ENCODE results near the gene MFSD6. TPM values are rescaled to one million over a fixed set of nuclear protein-coding genes. Genes with fewer than 3 reads are reported as not detected.

Gene MFSD6
- total RNA-seq, 1 experiment from 2014 or later, result 11.0 TPM

DNA sequence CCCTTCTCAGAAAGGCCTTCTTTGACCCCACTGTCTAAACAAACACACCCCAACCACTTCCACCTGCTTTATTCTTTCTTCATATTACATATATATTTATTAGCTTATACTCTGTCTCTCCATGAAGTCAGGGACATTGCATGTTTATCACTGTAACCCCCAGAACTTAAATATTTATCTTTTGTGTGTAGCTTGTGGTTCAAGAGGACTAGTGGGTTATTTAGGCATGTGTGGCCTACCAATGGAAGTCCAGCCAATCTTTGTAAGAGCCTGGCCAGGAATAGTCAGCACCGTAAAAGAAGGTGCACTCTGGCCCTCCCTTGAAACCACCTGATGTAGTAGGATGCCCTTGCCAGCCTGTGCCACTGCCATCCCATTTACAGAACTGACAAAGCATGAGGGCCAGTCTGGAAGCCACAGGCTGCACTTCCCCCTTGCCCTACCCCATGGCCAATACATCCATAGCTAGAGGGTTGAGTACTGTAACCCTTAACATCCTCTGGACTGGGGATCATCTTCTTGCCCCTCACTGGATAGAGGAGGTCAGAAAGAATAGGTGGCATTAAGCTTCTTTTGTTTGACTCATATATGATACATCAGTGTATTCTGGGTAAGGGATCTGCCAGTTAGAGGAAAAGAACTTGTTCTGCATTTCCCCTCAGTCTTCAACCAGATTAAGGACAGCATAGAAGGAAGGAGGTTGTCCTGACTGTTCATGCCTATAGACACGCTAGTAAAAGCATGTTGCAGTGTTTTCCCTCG is 121.5 kb downstream of the MFSD6 start:
- DNase-seq (ENCODE audit: low read depth), result peak; percentile 13

DNA sequence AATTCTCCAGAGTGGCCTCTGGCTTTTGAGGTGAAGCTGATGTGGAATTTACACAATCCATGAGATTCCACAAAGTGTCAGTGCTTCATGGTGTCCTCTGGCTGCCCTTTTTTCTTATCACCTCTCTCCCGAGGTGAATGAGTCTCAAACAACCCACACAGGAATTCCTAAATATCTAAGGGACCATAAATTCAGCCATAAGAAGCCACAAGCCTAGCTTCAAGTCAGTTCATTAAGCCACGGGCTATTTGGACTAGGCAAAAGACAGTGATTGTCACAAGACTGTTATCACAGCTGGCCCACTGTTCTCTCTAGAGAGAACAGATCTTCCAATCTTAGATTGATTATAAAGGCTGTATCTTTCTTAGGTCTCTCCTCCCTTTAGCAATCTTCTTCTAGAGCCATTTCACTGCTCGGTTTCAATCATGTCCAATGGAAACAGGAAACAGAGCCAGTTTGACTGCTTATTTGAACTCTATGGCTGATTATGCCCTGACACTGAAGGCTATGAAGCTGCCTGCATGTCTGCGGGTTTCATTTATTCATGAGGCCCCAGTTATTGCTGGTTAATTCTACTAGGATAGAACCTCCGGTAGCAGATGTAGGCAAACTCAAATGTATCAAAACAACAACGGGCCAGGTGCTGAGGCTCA is 122.2 kb downstream of the MFSD6 start:
- DNase-seq (ENCODE audit: low read depth), result peak; percentile 62

DNA sequence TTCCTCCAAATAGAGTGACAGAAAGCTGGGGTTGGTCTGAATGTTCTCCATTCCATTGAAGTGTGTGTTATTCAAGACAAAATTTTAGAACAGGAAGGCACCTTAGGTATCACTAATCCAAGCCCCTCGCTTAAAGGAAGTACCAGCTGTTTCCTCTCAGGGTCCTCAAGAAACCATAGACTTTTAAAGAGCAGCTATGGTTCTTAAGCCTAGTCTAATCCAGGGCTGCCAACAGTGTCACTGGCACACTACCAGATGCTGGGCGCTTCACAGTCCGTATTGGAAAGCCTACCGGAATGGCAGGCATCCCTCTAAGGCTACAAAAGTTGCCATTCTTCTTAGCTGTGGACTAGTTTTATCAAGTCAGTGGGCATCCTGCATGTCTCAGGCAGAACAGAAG is 124.4 kb downstream of the MFSD6 start:
- DNase-seq (ENCODE audit: low read depth), result no peak

DNA sequence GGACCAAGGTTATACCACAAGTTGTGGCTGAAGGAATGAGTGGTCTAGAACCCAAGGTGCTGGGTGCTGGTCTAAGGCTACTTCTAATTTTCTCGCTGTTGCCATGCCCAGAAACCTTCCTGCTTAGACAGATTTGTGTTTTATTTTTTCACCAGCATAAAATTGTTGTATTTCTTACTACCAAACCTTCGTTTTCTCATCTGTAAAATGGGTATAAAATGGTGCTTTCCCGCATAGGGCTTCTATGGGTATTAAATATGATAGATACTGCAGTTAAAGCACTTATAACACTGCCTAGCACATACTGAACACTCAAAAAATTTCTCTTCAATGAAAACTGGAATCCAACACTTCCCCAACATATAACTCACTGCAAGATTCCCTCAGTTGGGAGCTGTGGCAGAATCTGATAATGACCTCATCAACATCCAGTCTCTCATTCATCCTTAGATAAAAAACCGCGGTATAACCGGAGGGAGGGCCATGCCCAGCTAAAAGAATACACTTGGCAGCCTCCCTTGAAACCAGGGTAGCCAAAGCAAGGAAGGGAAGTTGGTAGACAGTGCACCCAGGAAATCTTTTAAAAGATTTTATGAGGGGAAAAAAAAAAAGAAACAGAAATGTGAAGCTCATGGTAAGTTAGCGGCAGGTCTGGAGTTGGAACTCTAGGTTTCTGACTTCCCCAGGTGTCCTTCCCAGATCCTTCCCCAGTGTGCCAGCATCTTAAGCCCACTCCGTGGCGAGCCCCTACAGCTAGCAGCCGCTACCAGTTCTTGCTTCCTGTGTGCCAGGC is 125.2 kb downstream of the MFSD6 start:
- peak; percentile 24 for DNase-seq (ENCODE audit: low read depth)

DNA sequence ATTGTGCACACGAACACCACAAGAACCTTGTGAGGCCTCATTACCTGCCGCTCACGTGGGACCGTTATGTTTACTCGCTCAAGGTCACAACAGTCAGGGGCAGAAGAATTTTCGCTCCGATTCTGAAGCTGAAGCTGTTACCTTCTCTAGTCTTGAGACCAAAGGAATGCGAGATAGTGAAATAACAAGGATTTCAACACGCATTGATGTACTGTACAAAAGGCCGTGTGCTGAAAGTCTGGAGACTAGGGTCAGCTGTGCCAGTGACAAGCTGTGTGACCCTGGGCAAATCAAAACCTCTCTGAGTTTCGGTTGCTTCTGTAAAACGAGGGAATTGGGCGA is 125.8 kb downstream of the MFSD6 start:
- DNase-seq (ENCODE audit: low read depth), result no peak

DNA sequence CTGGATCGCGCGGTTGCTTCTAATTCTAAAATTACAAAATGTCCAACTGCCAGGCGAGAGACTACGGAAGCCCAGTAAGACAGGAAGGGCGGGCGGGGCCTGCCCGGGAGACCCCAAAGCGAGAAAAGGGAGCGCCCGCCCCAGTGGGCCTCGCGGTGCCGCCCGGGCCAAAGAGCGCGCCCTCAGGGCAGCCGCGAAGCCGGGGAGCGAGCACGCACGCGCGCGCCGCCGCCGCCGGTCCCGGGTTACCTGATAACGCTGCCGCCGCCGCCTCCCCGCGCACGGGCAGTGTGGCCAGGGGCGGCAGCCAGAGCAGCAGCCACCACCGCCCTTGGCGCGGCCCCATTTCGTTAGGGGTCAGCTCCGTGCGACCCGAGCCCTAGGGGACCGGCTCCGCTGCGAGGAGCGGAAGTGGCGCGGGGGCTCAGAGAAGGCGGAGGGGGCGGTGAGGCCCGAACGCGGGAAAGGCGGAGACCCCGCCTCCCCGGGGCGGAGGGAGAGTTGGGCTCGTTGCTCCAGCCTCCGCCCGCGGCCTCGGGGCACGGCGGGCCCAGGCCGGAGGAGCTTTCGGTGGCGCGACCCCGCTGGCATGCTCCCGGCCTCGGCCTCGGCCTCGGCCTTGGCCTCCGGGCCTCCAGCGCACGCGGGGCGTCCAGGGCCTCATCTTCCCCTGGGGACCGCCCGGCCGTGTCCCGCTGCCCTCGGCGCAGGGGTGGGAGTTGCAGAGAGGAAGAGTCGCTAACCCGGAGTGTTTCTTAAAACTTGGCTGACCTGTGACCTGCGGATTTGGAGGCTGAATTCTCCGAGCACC is 126.4 kb downstream of the MFSD6 start, which contains the start of gene NEMP2:
TSS of gene NEMP2 (minus strand) at position 413 of the 811 bp plus-strand sequence. CDS start at position 346, 67 bp downstream.
- peak; percentile 75 for DNase-seq (ENCODE audit: low read depth)

DNA sequence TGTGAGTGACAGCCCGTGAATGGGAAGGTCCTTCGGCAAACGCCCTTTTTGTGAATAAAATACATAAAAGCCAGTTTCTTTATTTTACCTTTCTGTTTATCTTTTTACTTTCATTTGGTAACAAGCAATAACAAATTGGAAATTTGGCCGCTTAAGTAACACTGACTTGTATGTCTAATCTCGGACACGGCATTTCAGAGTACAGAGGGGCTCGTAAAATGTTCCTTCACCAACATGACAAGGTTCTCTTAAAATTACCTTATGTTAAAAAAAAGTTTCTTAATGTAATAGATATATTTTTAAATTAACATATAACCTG is 126.9 kb downstream of the MFSD6 start:
- no peak for DNase-seq (ENCODE audit: low read depth)

DNA sequence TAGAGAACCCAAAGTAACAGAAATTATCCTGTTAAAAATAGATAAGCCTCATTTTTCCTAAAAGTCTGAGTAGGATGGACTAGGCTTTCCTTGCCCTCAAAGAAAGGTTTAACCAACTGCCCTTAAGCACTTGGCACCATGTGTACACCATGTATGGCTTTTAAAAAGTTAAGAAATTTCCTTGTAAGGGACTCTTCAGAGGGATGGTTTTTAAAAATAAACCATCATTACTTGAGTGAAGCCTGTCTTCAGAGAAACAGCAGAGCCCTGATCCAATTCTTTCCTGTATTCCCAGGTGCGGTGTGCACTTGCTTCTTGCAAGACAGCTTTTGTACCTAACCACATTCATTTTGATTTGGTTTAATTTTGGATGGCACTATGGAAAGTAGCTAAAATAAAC is 127.4 kb downstream of the MFSD6 start:
- no peak for DNase-seq (ENCODE audit: low read depth)

DNA sequence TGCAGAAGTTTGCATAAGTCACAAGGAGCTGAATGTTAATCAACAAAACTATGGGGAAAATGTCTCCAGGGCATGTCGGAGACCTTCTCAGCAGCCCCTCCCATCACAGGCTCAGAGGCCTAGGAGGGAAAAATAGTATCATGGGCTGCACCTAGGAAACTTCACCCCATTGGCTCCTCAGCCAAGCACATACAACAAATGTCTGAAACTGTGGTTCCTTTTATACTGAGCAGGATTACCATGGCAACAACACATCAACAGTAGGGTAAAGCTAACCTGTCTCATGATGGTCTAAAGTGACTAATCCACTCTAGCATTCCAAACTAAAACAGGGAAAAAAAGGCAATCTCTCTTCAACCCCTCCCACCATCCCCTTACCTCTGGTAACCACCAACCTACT is 129.6 kb downstream of the MFSD6 start:
- peak; percentile 42 for DNase-seq (ENCODE audit: low read depth)

DNA sequence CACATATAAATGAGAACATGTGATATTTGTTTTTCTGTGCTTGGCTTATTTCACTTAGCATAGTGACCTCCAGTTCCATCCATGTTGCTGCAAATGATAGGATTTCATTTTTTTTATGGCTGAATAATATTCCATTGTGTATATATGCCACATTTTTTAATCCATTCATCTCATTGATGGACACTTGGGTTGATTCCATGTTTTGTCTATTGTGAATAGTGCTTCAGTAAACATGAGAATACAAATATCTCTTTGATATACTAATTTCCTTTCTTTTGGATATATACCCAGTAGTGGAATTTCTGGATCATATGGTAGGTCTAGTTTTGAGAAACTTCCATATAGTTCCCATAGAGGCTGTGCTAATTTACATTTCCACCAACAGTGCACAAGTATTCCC is 130.0 kb downstream of the MFSD6 start:
- DNase-seq (ENCODE audit: low read depth), result no peak

DNA sequence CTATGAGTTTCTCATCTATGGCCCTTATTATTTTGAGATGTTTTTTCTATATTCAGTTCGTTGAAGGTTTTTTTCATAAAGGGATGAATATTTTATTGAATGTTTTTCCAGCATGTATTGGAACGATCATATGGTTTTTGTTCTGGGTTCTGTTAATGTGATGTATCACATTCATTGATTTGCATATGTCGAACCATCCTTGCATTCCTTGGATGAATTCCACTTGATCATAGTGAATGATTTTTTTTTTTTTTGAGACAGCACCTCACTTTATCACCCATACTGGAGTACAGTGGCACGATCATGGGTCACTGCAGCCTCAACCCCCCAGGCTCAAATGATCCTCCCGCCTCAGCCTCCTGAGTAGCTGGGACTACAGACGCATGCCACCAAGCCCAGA is 131.9 kb downstream of the MFSD6 start:
- peak; percentile 34 for DNase-seq (ENCODE audit: low read depth)

DNA sequence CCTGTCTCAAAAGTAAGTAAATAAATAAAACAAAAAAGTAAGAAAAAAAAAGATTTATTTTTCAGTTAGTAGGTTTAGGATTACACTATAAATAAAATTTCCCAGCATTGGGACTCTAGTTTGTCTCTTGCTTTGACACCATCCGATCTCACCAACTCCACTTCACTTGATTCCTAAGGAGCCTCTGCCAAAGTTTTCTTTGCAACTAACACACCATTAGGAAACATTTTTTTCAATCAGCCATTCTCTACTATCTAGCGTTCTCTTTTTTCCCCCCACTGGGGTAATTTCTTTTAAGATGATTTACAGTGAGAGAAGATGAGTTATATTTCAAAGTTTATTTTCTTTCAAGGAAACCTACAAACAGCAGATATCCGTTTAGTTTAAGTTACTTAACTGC is 136.9 kb downstream of the MFSD6 start:
- DNase-seq (ENCODE audit: low read depth), result peak; percentile 9

DNA sequence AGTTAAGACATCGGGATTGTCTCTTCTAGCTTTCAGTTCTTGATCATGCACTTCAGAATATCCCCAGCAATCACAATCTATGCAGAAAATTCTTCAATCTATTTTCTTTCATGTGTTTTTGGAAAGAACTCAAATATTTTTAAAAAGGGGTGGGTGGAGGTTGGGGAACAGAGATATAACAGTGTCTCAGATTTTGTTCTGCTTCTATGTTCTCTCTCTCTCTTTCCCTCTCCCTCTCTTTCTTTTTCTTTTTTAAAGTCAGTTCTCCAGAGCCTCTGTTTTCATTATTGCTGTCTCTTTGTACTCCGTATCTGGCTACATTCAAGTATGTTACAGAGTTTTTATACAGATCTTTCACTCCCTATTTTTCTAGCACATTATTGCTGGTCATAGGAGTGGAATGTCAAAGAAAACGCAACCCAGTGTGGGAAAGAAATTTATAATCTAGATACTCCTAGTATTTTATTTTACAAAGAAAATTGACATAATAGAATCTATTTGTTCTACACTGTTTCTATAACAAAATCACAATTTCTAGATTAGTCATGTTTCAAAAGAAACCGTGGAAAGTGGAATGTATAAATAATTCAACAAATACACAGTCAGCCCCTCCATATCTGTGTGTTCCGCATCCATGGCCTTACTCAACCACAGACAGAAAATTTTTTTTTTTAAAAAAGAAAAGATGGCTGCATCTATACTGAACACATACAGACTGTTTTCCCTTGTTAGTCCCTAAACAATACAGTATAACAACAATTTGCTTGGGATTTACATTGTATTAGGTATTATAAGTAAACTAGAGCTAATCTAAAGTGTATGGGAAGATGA is 137.6 kb downstream of the MFSD6 start:
- DNase-seq (ENCODE audit: low read depth), result peak; percentile 44

DNA sequence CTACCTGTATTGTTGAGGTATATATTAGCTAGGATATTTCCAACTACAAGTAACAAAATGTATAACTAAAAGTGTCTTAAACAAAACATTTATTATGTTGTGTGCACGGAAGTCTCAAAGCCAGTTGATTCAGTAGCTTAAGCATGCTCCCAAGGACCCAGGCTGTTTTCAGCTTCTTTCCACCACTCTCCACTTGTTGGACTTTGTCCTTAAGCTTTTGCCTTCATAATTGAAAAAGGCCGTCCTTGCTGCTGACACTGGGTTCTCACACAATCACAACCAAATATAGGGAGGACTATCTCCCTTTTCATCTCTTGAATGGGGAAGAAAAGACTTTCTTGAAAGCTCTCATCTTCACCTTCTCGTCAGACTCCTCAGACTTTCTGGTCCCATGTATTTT is 138.6 kb downstream of the MFSD6 start:
- DNase-seq (ENCODE audit: low read depth), result no peak

DNA sequence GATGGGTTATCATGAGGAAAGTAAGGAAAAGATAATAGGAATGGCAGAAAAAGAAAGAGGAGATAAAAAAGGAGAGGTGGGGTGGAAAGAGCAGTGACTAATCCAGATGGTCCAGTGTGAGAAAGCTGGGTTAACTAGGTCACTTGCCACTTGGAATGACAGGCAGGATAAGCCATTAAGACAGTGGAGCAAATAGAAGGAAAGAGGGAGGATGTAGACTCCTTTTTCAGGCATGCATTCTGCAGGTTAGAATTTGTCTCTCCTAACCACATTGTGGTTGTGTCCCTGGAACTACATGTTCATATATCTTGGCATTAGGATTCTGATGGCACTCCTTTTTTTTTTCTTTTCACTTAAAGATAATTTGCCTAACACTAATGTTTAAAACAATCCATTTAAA is 139.7 kb downstream of the MFSD6 start:
- peak; percentile 21 for DNase-seq (ENCODE audit: low read depth)

DNA sequence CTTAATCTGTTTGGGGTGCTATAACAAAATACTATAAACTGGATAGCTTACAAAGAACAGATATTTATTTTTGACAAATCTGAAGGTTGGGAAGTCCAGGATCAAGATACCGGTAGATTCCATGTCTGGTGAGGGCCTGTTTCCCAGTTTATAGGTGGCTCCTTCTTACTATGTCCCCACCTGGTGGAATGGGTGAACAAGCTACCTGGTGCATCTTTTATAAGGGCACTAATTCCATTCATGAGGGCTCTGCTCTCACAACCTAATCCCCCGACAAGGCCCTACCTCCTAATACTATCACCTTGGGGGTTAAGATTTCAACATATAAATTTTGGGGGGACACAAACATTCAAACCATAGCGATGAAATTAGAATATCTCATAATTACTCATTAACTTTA is 142.0 kb downstream of the MFSD6 start:
- DNase-seq (ENCODE audit: low read depth), result no peak

Other genes starting within 250 kb of the MFSD6 start
- 11.8 and 12.3 TPM in 2 replicates for gene HIBCH, start 88.5 kb upstream of the MFSD6 start, total RNA-seq (2014; rRNA removed)
- gene INPP1, start 64.8 kb upstream of the MFSD6 start, total RNA-seq (2014; rRNA removed), result 12.5 and 15.8 TPM in 2 replicates
- gene NEMP2, start 126.4 kb downstream of the MFSD6 start, total RNA-seq (2014; rRNA removed), result 13.7 and 16.7 TPM in 2 replicates
- gene NAB1, start 240.7 kb downstream of the MFSD6 start, total RNA-seq (2014; rRNA removed), result 39.4 and 43.1 TPM in 2 replicates

All from LHCN-M2 (cell line).